Left ventricle myocardium inferior (tissue), 1 donor: ENCODE results near the gene SIGLEC5. TPM values are rescaled to one million over a fixed set of nuclear protein-coding genes. Genes with fewer than 3 reads are reported as not detected.

Experiments used
- DNase-seq: peaks from one replicate; pipeline ENCODE4 v3.0.0-alpha.2; 2020
- H3K27ac ChIP-seq: fragments of 200-600 bp; replicated peaks from 2 replicates; pipeline ENCODE4 v1.8.0; 2021
- H3K27me3 ChIP-seq: fragments of 200-600 bp; 2 replicates; pipeline ENCODE4 v1.8.0; 2021; ENCODE audit warnings: low read depth
- H3K36me3 ChIP-seq: fragments of 200-600 bp; 2 replicates; pipeline ENCODE4 v1.8.0; 2021
- H3K4me1 ChIP-seq: fragments of 200-600 bp; 2 replicates; pipeline ENCODE4 v1.8.0; 2021
- H3K4me3 ChIP-seq: fragments of 200-600 bp; 2 replicates; pipeline ENCODE4 v1.8.0; 2021; ENCODE audit warnings: mild to moderate bottlenecking, moderate library complexity
- H3K9me3 ChIP-seq: fragments of 200-600 bp; replicated peaks from 2 replicates; pipeline ENCODE4 v1.8.0; 2021
- CTCF ChIP-seq: fragments of 200-600 bp; IDR thresholded peaks from 2 replicates; pipeline ENCODE4 v1.8.0; 2021; ENCODE audit warnings: antibody characterized with exemption, mild to moderate bottlenecking, borderline replicate concordance
- intact Hi-C: fragments of 100-400 bp; cut with micrococcal nuclease; formaldehyde crosslinking; loops from one replicate; pipeline ENCODE4 v1.11.0; 2022
- total RNA-seq: library from RNA; stranded (reverse); fragmentation: NEBNext Ultra II Directional; extraction: Animal tissue kit (Norgen Biotek cat#: 25700); gene quantifications from one replicate; pipeline ENCODE4 v1.2.1, GENCODE V29; 2021
- donor health status: DM: no; HTN: yes; CAD: no; lungs with severe emphysema.

The SIGLEC5 gene
- total RNA-seq, 1 donor from 2014 or later, result not detected

- Histone ChIP-seq H3K27me3 (peaks cover 11% of the 10 kb centered on the region), H3K4me3 (peak overlapping the region; percentile 74), H3K4me1 (peaks cover 24% of the 10 kb centered on the region), H3K36me3 (peaks cover 29% of the 10 kb centered on the region), H3K27ac (no peak overlapping the region), H3K9me3 (no peaks in the 10 kb centered on the region)
- no peak for TF ChIP-seq CTCF
- intact Hi-C loops, result no loop called here
- no peak for DNase-seq
Observed at GRCh38 chr19:51572410-51572809, 57.8 kb downstream of the SIGLEC5 start.

DNA sequence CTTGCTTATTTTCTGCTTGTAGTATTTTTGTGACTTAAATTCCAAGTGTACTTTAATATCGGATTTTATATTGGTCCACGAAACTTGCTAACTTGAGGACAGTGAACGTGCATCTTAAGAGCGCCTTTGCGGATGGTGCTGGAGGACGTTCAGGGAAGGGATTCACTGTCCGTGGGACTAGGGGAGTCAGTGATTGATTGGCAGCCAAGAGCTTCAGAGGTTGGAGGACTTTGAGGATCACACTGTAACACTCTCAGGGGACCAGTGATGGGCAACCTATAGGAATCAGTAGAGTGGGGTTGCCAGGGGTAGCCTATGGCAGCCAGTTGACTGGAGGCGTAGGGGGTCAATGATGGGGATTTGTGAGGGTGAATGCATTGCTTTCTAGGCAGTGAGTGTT, 58.6 kb downstream of the SIGLEC5 start:
- H3K27ac ChIP-seq, result peak overlapping the region; percentile 62
- H3K27me3 ChIP-seq, result peaks cover 17% of the 10 kb centered on the region
- H3K36me3 ChIP-seq, result peaks cover 22% of the 10 kb centered on the region

GRCh38 chr19:51570962-51571575, 59.1 kb downstream of the SIGLEC5 start, which contains the start of gene ZNF175:
ZNF175 (plus strand) TSS chr19:51571283; CDS start chr19:51573330, 2,047 bp downstream.
- peak; percentile 95 for DNase-seq
- H3K9me3 ChIP-seq, result no peaks in the 10 kb centered on the region
- no peak for TF ChIP-seq CTCF
- H3K27ac ChIP-seq, result peak within 1 kb of the TSS; percentile 62
- peaks cover 24% of the 10 kb centered on the region for H3K4me1 ChIP-seq
- H3K27me3 ChIP-seq, result peaks cover 22% of the 10 kb centered on the region
- peak within 1 kb of the TSS; percentile 74 for H3K4me3 ChIP-seq
- intact Hi-C loops, result no loop called here
- peaks cover 18% of the 10 kb centered on the region for H3K36me3 ChIP-seq

More for the DNA sequence above, 58.6 kb downstream of the SIGLEC5 start:
- no peak for TF ChIP-seq CTCF
- Histone ChIP-seq H3K4me3 (peak overlapping the region; percentile 74), H3K4me1 (peaks cover 24% of the 10 kb centered on the region), H3K9me3 (no peaks in the 10 kb centered on the region)
- no peak for DNase-seq
- intact Hi-C loops, result no loop called here

GRCh38 chr19:51568456-51568855, 61.7 kb downstream of the SIGLEC5 start:
- no peak for DNase-seq
- Histone ChIP-seq H3K36me3 (peaks cover 5% of the 10 kb centered on the region), H3K9me3 (no peaks in the 10 kb centered on the region), H3K27ac (no peak overlapping the region), H3K27me3 (peaks cover 48% of the 10 kb centered on the region), H3K4me1 (peaks cover 22% of the 10 kb centered on the region), H3K4me3 (no peak overlapping the region)
- intact Hi-C loops, result no loop called here
- no peak for TF ChIP-seq CTCF

DNA sequence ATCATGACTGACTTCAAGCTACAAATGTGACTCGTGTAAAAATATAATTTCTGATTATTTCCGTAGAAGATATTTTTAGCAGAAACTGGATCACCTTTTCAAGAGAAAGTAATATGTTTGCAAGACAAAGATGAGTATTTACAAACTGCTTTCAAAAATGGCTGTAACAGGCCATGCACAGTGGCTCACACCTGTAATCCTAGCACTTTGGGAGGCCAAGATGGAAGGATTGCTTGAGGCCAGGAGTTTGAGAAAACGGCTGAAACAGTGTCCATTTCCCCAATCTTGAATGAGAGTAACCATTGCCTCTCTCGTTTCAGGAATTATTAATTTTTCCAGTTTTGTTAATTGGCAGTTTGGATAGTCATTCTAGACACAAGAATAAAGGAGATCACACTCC, 62.6 kb downstream of the SIGLEC5 start:
- Histone ChIP-seq H3K27me3 (peaks cover 56% of the 10 kb centered on the region), H3K4me3 (no peak overlapping the region), H3K36me3 (no peaks in the 10 kb centered on the region), H3K27ac (no peak overlapping the region), H3K9me3 (no peaks in the 10 kb centered on the region), H3K4me1 (peaks cover 13% of the 10 kb centered on the region)
- TF ChIP-seq CTCF, result no peak
- no peak for DNase-seq
- intact Hi-C loops, result no loop called here
